SK-N-SH (cell line): ENCODE results near the gene ZNF425. TPM values are rescaled to one million over a fixed set of nuclear protein-coding genes. Genes with fewer than 3 reads are reported as not detected.

ENCODE experiments used
- CTCF ChIA-PET: fragments of 300-600, 350-600 bp; formaldehyde crosslinking; extraction: SDS; loops from one replicate; lab custom pipeline; 2021; lab: Yijun Ruan, JAX
- POLR2A ChIA-PET: fragments of 350-600 bp; sonication (Branson Sonifier 250); formaldehyde crosslinking; extraction: SDS; loops from one replicate; lab custom pipeline; 2020; ENCODE audit warnings: antibody characterized with exemption, inconsistent platforms; lab: Yijun Ruan, JAX
- DNase-seq: peaks from one replicate; pipeline ENCODE4 v3.0.0; 2012
- H2AFZ ChIP-seq: fragments of 200-600 bp; sonication (generic); 2 replicates; pipeline ENCODE4 v1.8.1; 2016; ENCODE audit warnings: antibody characterized with exemption, mild to moderate bottlenecking, low read depth
- H3F3A ChIP-seq: fragments of 200-600 bp; sonication (generic); replicated peaks from 2 replicates; pipeline ENCODE3; 2016; ENCODE audit warnings: antibody characterized with exemption, mild to moderate bottlenecking; ENCODE audit not compliant: insufficient read depth
- H3K27ac ChIP-seq, 2 experiments: fragments of 200-500 bp in 1 of 2; fragments of 200-600 bp in 1 of 2; sonication (Bioruptor generic) in 1 of 2; sonication (generic), shearing (Covaris generic) in 1 of 2; 2 replicates each; pipeline versions ENCODE4 v1.5.1 to v1.6.1; 2014 to 2016; ENCODE audit warnings: low read depth in 2 of 2, inconsistent platforms in 1 of 2, low read length in 1 of 2, mild to moderate bottlenecking in 1 of 2, mixed read lengths in 1 of 2
- H3K27me3 ChIP-seq: fragments of 200-600 bp; sonication (generic), shearing (Covaris generic); 2 replicates; pipeline ENCODE4 v1.6.1; 2016; ENCODE audit warnings: mixed run types; ENCODE audit not compliant: insufficient read depth
- H3K36me3 ChIP-seq, 2 experiments: fragments of 200-500 bp in 1 of 2; fragments of 200-600 bp in 1 of 2; sonication (Bioruptor generic) in 1 of 2; sonication (generic) in 1 of 2; replicated peaks in 1 of 2; 2 replicates each; pipeline versions ENCODE3 to v1.5.1; 2014 to 2016; ENCODE audit warnings: low read length in 1 of 2, mild to moderate bottlenecking in 1 of 2; ENCODE audit not compliant: insufficient read depth in 2 of 2, control insufficient read depth in 1 of 2
- H3K4me1 ChIP-seq, 2 experiments: fragments of 200-500 bp in 1 of 2; fragments of 200-600 bp in 1 of 2; sonication (Bioruptor generic) in 1 of 2; sonication (generic), shearing (Covaris generic) in 1 of 2; 2 replicates each; pipeline versions ENCODE4 v1.5.1 to v1.6.1; 2014 to 2016; ENCODE audit warnings: low read depth in 1 of 2, low read length in 1 of 2, mixed run types in 1 of 2; ENCODE audit not compliant: insufficient read depth in 2 of 2, control insufficient read depth in 1 of 2
- H3K4me2 ChIP-seq: fragments of 200-600 bp; sonication (generic), shearing (Covaris generic); 2 replicates; pipeline ENCODE4 v1.6.1; 2017; ENCODE audit warnings: mixed run types
- H3K4me3 ChIP-seq, 2 experiments: fragments of 200-500 bp in 1 of 2; fragments of 200-600 bp in 1 of 2; sonication (Bioruptor generic) in 1 of 2; sonication (generic), shearing (Covaris generic) in 1 of 2; 2 replicates each; pipeline versions ENCODE4 v1.5.1 to v1.8.1; 2014 to 2016; ENCODE audit warnings: low read depth in 2 of 2, inconsistent platforms in 1 of 2, low read length in 1 of 2, mild to moderate bottlenecking in 1 of 2, mixed read lengths in 1 of 2, moderate library complexity in 1 of 2
- H3K79me2 ChIP-seq: fragments of 200-600 bp; sonication (generic); 2 replicates; pipeline ENCODE4 v1.8.1; 2017; ENCODE audit warnings: mild to moderate bottlenecking; ENCODE audit not compliant: insufficient read depth
- H3K9ac ChIP-seq: fragments of 200-600 bp; sonication (generic); 2 replicates; pipeline ENCODE4 v1.6.1; 2017; ENCODE audit warnings: mixed run types
- H3K9me2 ChIP-seq: fragments of 200-600 bp; sonication (generic); 2 replicates; pipeline ENCODE4 v1.6.1; 2017; ENCODE audit warnings: mixed run types
- H3K9me3 ChIP-seq: fragments of 200-600 bp; sonication (generic); 2 replicates; pipeline ENCODE4 v1.6.1; 2017; ENCODE audit warnings: mixed run types, mild to moderate bottlenecking, moderate library complexity
- H4K20me1 ChIP-seq: fragments of 200-600 bp; sonication (generic); 2 replicates; pipeline ENCODE4 v1.6.1; 2017; ENCODE audit warnings: mild to moderate bottlenecking, mixed run types; ENCODE audit not compliant: insufficient read depth
- CHD2 ChIP-seq: fragments of 150-350 bp; IDR thresholded peaks from 2 replicates; pipeline ENCODE4 v1.6.1; 2018; ENCODE audit warnings: low read length; ENCODE audit not compliant: partially characterized antibody
- FOSL2 ChIP-seq: IDR thresholded peaks from 2 replicates; pipeline ENCODE4 v1.4.0; 2012; ENCODE audit warnings: low read depth, mild to moderate bottlenecking, moderate library complexity, borderline replicate concordance
- FOXM1 ChIP-seq: IDR thresholded peaks from 2 replicates; pipeline ENCODE4 v1.4.0; 2012; ENCODE audit warnings: low read depth, mild to moderate bottlenecking
- GABPA ChIP-seq: IDR thresholded peaks from 2 replicates; pipeline ENCODE4 v1.4.0; 2012; ENCODE audit warnings: low read depth, mild to moderate bottlenecking
- JUND ChIP-seq: IDR thresholded peaks from 2 replicates; pipeline ENCODE4 v1.4.0; 2012
- NFIC ChIP-seq: IDR thresholded peaks from 2 replicates; pipeline ENCODE4 v1.4.0; 2012; ENCODE audit warnings: borderline replicate concordance
- RAD21 ChIP-seq: IDR thresholded peaks from 2 replicates; pipeline ENCODE4 v1.6.1; 2012; ENCODE audit warnings: mild to moderate bottlenecking, low read length
- RCOR1 ChIP-seq: fragments of 150-350 bp; IDR thresholded peaks from 2 replicates; pipeline ENCODE4 v1.6.1; 2017; ENCODE audit warnings: antibody characterized with exemption, low read length
- RFX5 ChIP-seq: IDR thresholded peaks from 2 replicates; pipeline ENCODE4 v1.6.1; 2012; ENCODE audit warnings: mild to moderate bottlenecking, improper control_type of control experiment, low read length
- RXRA ChIP-seq: IDR thresholded peaks from 2 replicates; pipeline ENCODE4 v1.4.0; 2012; ENCODE audit warnings: low read depth, mild to moderate bottlenecking, borderline replicate concordance
- SIN3A ChIP-seq: IDR thresholded peaks from 2 replicates; pipeline ENCODE4 v1.6.1; 2012; ENCODE audit warnings: low read depth, mild to moderate bottlenecking, low read length, moderate library complexity, borderline replicate concordance
- SMC3 ChIP-seq: IDR thresholded peaks from 2 replicates; pipeline ENCODE4 v1.6.1; 2012; ENCODE audit warnings: low read depth, low read length, improper control_type of control experiment
- TEAD4 ChIP-seq: IDR thresholded peaks from 2 replicates; pipeline ENCODE4 v1.4.0; 2012; ENCODE audit warnings: mild to moderate bottlenecking, borderline replicate concordance; ENCODE audit not compliant: insufficient read depth
- USF2 ChIP-seq: fragments of 150-350 bp; IDR thresholded peaks from 2 replicates; pipeline ENCODE4 v1.6.1; 2017; ENCODE audit warnings: antibody characterized with exemption, low read length, low read depth, borderline replicate concordance
- YY1 ChIP-seq: IDR thresholded peaks from 2 replicates; pipeline ENCODE4 v1.4.0; 2012; ENCODE audit warnings: low read depth, mild to moderate bottlenecking
- ZBTB33 ChIP-seq: IDR thresholded peaks from 2 replicates; pipeline ENCODE4 v1.4.0; 2012; ENCODE audit warnings: low read depth, borderline replicate concordance
- WGBS: methylation state at CpG from one replicate; pipeline ENCODE4 v1.1.6; 2017; ENCODE audit warnings: low lambda C conversion rate; 5-methylcytosine and 5-hydroxymethylcytosine counted together
- polyA plus RNA-seq, 3 experiments: library from polyadenylated mRNA; depleted of rRNA; stranded (reverse); fragments of >200 nt; gene quantifications; 2 replicates each; pipeline ENCODE4 v1.2.3, GENCODE V29; 2012
- TF ChIP-seq, protein P1 (sequence below): IDR thresholded peaks from 2 replicates; pipeline ENCODE4; 2012

Gene ZNF425
- polyA plus RNA-seq, 1 of the 3 experiments (the other 2 are of a cell fraction): 1.4 TPM

DNA sequence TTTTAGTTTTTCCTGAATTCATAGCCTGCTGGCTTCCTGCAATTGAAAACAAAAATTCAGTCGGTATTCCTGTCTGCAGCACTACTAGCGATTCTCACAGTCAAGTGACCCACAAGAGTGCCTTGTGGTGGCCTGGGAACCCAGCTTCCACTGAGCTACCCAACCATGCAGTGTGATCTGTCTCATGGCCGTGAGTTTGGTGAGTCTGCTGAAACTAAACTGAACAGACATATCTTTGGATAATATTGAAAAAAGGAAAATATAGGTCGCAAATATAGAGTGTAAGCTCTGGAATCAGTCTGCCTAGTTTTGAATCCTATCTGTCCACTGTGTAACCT is 53.7 kb downstream of the ZNF425 start (continued):
- no peak for TF ChIP-seq TEAD4
- TF ChIP-seq FOSL2: no peak
- TF ChIP-seq FOXM1: no peak
- TF ChIP-seq SIN3A: no peak
- no peak for TF ChIP-seq YY1
- TF ChIP-seq NFIC: no peak
- TF ChIP-seq JUND: no peak
- TF ChIP-seq SMC3: no peak
- TF ChIP-seq ZBTB33: no peak
- no peak for TF ChIP-seq GABPA

- peaks cover 38 to 46% of the 10 kb centered on the region in 2 experiments for H3K36me3 ChIP-seq
- no peaks in the 10 kb centered on the region for H3K27me3 ChIP-seq
- H3K27ac ChIP-seq: no peak overlapping the region
- H3K9me2 ChIP-seq: no peaks in the 10 kb centered on the region
- no peaks in the 10 kb centered on the region; the same call in 1 of the 2 replicates for H3K79me2 ChIP-seq
- no peaks in the 10 kb centered on the region for H4K20me1 ChIP-seq
- H3K4me2 ChIP-seq: no peak overlapping the region
- TF ChIP-seq CHD2: no peak
- TF ChIP-seq RAD21: 0 out of 2 replicates have a peak, but pooled peaks have one; percentile 39
- no peaks in the 10 kb centered on the region for H3F3A ChIP-seq
- CTCF ChIA-PET: interaction anchor here (0.8 to 2.4 kb wide), 6 partner anchors 15 to 75 kb away, joined by 3 to 8 read pairs (median 4); partner anchors contain the start of genes ZNF398 and ZNF425
- WGBS: 92% methylated on average over 44 of the region's 46 CpGs
- H3K4me3 ChIP-seq: no peak overlapping the region
- H3K4me1 ChIP-seq: no peaks in the 10 kb centered on the region
- H3K9ac ChIP-seq: no peak overlapping the region
- DNase-seq: peak; percentile 61
- no peak overlapping the region for H2AFZ ChIP-seq
- POLR2A ChIA-PET: no interaction called here
- H3K9me3 ChIP-seq: no peaks in the 10 kb centered on the region
Observed at GRCh38 chr7:149071641-149072437, 54.3 kb downstream of the ZNF425 start.

- POLR2A ChIA-PET: no interaction called here
- no peaks in the 10 kb centered on the region for H3K9me3 ChIP-seq
- peaks cover under 1% of the 10 kb centered on the region for H3F3A ChIP-seq
- no peaks in the 10 kb centered on the region for H3K79me2 ChIP-seq
- H3K27me3 ChIP-seq: no peaks in the 10 kb centered on the region
- H4K20me1 ChIP-seq: no peaks in the 10 kb centered on the region
- H3K4me3 ChIP-seq: no peak overlapping the region
- WGBS: 98% methylated on average over 29 of the region's 29 CpGs
- H3K9ac ChIP-seq: no peak overlapping the region
- peaks cover 37 to 44% of the 10 kb centered on the region in 2 experiments for H3K36me3 ChIP-seq
- no peak overlapping the region for H2AFZ ChIP-seq
- CTCF ChIA-PET: interaction anchor here (1.5 to 2.4 kb wide), 3 partner anchors 16 to 54 kb away, joined by 3 to 8 read pairs (median 8); partner anchors contain the start of gene ZNF425
- H3K4me2 ChIP-seq: no peak overlapping the region
- no peak overlapping the region for H3K27ac ChIP-seq
- DNase-seq: no peak
- no peaks in the 10 kb centered on the region for H3K9me2 ChIP-seq
- H3K4me1 ChIP-seq: no peaks in the 10 kb centered on the region
- TF ChIP-seq RAD21 (no peak), RCOR1 (no peak), ZBTB33 (no peak), RFX5 (no peak), USF2 (no peak), RXRA (no peak), SMC3 (no peak), CHD2 (no peak)
- TF ChIP-seq, protein P1, sequence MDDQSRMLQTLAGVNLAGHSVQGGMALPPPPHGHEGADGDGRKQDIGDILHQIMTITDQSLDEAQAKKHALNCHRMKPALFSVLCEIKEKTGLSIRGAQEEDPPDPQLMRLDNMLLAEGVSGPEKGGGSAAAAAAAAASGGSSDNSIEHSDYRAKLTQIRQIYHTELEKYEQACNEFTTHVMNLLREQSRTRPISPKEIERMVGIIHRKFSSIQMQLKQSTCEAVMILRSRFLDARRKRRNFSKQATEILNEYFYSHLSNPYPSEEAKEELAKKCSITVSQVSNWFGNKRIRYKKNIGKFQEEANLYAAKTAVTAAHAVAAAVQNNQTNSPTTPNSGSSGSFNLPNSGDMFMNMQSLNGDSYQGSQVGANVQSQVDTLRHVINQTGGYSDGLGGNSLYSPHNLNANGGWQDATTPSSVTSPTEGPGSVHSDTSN: no peak
Observed at GRCh38 chr7:149071182-149071635, 54.9 kb downstream of the ZNF425 start.
